LNCAP (cell line): Measurements from ENCODE around the gene SPRY2.

Experiments
- TF ChIP-seq, protein P1 (sequence below): fragments of 450-650 bp; IDR thresholded peaks from 2 replicates; pipeline ENCODE4 v1.5.1; 2017; ENCODE audit warnings: mild to moderate bottlenecking

SPRY2 gene

DNA sequence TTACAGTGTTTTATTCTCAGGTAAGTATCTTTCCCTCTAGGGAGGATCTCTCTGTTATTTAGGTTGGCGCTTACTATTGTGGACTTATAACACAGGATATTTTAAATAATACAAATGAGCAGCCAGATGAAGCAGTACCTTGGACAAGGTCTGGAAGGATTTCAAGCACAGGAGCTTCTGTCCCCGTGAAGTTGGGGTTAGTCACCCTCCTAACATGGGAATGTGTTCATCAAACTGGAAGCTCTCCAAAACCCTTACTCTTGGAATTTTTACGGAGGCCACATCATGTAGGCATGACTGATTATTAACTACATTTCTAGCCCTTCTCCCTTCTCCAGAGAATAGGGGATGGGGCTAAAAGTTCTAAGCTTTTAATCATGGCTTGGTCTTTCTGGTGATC is 38.3 kb upstream of the SPRY2 start:
- TF ChIP-seq, protein P1, sequence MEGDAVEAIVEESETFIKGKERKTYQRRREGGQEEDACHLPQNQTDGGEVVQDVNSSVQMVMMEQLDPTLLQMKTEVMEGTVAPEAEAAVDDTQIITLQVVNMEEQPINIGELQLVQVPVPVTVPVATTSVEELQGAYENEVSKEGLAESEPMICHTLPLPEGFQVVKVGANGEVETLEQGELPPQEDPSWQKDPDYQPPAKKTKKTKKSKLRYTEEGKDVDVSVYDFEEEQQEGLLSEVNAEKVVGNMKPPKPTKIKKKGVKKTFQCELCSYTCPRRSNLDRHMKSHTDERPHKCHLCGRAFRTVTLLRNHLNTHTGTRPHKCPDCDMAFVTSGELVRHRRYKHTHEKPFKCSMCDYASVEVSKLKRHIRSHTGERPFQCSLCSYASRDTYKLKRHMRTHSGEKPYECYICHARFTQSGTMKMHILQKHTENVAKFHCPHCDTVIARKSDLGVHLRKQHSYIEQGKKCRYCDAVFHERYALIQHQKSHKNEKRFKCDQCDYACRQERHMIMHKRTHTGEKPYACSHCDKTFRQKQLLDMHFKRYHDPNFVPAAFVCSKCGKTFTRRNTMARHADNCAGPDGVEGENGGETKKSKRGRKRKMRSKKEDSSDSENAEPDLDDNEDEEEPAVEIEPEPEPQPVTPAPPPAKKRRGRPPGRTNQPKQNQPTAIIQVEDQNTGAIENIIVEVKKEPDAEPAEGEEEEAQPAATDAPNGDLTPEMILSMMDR = no peak

DNA sequence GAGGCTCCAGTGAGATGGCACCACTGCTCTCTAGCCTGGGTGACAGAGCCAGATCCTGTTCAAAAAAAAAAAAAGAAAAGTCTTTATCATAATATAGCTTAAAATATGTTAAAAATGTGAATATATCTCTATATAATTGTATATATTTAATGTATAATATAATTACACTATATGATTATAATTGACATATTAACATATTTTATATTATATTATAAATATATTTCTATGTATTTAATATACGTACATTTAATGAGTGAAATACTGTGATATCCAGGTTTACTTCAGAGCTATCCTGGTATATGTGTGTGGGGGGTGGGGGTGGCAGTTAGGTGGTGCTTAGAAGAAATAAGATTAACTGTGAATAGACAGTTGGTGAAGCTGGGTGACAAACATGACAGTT is 35.6 kb upstream of the SPRY2 start:
- TF ChIP-seq, protein P1 = no peak

DNA sequence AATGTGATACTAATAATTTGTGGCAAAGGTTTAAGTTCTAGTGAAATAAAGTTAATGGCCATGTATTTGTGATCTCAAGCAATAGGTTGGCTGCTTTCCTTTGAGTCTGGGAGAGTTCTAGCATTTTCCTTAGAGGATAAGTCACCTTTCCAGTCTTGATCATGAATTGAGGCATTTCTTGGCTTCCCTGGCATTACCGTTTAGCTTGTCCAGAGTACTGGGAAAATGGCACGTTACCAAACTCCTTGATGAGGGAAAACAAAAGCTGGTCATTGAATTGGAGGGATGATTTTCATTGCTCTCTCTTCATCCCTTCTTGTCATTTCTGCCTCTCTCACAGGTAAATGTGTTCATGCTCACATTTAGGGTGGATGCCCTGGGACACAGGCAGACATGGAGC is 34.0 kb upstream of the SPRY2 start:
- TF ChIP-seq, protein P1 = no peak

DNA sequence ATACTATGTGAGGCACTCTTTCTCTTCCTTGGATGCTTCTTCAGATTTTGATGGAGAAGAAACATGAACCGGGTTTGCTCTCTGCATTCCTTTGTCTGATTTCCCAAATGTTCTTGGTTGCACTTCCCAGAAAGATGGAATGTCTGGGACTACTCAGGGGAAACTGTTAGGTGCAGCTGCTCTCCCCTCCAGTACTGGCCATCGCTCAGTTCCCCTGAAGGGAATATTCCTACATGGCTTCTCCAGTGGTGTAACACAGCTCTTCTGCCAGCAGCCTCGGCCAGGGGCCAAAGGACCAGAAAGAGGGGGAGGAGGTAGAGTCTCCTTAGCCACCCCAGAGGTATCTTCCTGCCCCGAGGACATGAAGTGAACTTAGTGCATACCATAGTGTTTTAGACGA is 33.5 kb upstream of the SPRY2 start:
- TF ChIP-seq, protein P1 = no peak

DNA sequence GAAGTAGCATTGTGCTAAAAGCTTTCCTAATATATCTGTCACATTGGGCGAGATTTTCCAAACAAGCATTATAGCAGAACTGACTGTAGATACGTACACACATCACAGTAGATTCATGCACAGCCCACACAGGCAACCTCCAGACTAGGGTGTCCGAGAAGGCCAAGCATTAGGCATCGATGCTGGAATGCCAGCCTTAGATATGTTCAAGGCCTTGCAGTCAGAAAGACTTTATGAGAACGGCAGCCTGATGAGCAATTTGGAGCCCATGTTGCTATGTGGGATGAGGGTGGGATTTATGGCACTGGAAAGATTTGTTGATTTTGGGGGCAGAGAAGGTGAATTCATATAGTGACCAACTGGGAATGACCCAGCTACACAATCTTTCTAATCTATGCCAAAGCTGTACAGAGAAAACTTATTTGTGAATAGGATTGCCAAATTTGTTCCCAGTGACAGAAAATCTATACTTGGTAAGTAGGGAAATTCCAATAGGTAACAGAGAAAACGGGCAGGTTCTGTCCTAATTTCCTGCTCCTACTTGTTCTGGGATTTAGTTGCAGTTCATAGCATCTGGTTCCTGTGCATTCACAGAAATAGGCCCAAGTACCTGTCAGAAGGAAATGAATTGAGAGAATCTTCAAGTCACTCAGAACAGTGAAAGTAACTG is 31.0 kb upstream of the SPRY2 start:
- TF ChIP-seq, protein P1 = no peak

DNA sequence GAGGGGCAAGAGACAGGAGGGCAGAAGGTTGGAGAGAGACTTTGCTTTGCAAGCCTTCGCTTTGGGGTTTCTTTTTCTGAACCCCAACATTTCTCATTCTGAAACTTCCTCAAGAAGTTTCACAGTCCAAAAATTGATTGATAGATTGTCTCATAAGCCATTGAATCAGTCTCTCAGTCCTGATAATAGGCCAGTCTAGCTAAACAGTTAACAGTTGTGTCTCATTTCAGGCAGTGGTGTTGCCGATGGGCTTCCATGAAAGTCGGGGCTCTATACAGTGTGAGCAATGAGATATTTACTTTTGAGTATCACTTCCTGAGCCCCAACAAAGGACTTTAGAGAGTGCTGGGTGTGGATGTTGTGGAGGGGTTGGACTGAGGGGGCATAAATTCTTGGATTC is 26.5 kb upstream of the SPRY2 start:
- TF ChIP-seq, protein P1 = no peak

DNA sequence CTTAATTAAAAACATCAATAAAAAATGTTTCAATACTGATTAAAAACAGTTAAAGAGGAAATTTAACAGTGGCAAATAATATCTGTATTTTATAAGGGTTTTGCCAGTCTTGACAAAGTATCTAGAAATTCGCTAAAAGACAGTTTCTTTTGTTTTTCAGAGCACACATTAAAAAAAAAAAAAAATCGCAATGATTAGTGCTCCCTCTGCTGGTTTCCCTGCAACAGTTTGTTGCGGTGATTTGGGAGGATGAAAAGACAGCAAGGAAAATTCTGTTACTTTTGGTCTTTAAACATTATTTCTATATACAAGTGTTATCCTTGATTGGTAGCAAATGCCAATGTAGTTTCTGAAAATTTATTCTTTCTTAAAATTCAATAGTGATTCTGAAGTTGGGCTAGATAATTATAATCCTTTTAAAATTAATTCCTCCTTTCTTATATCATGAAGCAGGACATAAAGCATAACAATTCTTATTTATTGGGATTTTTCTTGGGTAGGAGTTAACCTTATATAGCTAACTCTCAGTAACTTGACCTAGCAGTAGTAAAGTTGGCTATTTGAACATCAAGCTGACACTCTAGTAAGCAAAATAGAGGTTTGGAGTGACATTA is 23.1 kb upstream of the SPRY2 start:
- TF ChIP-seq, protein P1 = peak; percentile 71
